NCI-H2107 (cell line): ENCODE measurements around the gene NAB1.
"Not testable (repeated sequence)": the region's sequence is repeated elsewhere in the genome, so short reads cannot be mapped to it uniquely, and the experiment has no call there.

Source experiments
- DNase-seq: peaks from one replicate; lab custom pipeline; 2025; lab: John Stamatoyannopoulos, UW

Gene NAB1

DNA sequence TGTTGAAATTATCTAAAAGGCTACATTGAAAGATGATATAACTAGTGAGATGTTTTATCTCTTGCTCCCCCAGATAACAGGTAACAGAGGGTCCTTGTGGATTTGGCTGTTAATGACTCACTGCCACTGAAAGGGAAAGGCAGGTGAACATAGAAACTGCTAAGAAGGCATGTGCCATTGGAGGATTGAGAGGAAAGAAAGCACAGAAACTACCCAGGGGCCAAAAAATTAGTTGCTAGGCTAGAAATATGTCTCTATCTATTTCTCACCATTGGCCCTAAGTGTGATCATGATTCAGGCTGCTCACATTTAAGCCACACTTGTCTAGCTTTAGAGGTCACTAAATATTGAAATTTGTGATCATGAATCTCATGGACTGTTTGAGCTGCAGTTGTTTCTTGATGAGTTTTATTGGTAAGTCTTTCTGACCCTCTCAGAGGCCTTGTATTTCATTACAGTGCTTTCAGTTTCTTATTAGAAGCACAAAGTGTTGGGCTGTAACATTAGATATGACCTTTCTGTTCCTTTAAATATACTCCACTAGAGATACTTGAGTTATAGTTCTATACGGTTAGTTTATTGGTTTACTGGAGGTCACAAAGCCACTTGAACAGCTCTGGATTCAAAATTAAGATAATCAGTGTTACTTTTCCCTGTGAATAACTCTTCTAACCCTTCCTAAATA lies 26.2 kb downstream of the NAB1 start:
- no peak for DNase-seq

DNA sequence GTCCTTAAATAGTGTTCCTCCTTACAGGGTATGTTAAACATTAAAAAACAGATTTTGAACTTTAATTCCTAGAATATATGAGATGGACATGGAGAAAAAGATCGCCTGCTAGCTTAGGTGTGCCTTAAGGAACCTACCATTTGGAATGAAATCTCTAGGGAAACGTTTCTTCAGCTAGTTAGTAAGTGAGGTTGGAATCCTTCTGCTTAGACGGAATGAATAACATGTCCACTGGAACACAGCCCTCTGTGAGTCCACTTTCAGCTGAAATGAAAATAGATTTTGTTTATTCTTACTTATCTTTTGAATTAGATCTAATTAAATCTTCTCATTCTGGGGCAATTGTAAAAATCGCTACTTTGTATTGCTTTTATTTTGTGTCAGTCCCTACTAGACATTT lies 28.4 kb downstream of the NAB1 start:
- no peak for DNase-seq

DNA sequence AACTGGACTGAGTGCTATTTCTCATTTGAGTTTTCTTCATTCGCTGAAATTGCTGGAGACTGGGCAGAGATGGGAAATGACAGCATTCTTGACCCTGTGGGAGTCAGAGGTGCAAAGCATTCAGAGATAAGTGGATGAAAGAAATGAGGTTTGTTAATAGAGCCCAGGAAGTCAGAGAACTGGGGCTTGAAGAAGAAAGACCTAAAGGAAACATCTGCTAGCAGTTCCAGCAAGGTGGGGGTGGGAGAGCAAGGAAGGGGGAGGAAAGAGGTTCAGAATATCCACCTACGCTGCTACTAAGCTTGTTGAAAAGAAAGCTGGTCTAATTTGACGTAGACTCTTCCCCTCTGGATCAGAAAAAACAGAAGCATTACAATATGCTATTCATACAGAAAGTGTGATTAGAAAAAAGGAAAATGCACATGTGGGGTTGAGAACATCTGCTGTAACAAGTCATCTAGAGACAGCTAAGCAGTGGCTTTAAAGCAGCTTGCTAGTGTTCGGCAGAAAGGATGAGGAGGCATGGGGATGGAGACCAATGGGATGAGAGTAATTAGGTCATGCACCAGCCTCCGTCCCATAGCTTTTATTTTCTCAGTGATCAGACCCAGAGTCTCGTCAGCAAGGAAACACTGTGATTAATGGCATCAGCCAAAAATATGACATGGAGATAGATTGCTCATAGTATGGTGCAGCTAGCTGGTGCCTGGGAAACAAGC lies 29.7 kb downstream of the NAB1 start:
- no peak for DNase-seq

DNA sequence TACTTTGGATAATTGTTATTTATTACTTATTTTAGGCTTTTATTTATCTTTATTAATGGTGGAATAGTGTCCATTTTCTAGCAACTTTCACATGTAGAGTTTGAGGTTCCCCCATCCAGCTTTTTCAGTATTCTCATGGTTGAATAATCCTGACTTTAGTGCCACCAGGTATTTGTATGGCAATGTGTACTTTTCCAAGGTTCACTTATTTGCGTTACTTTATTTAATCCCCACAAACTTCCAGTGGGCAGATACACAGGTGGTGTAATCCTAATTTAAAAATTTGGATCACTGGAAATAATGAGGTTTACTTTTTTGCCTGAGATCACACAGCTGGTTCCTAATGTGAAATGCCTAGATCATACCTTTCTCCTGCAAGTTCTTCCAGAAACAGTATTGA lies 30.5 kb downstream of the NAB1 start:
- DNase-seq: no peak

DNA sequence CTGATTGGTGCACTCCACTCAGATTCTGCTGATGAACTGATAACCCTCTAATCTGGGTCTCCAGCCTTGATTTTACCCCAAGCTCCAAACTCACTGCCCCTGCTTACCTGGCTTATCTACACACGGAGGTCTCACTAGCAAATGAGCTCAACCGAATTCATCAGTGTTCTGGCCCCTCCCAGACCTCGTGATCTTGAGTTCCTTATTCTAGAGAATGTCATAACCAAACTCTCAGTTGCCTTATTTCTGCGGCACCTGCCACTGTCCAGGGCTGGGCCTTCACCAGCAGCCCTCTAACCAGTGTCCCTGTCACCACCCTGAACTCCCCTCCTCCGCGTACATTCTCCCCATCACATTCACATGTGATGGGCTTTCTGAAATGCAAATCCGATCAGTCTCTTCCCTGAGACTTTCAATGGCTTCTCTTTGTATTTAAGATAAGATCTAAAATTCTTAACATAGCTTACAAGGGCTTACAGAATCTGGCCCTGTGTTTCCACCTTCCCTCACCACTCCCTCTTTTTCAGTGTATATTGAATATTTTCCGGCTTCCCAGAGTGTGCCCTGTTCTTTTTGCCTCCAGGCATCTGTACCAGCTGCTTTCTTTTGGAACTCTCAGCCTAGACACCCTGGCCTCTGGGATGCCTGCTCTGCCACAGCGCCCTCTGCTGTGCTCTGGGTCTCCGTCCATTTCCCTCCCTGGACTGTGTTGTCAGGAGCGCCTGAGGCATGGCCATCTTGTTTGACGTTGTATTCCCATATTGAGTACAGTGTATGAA lies 31.1 kb downstream of the NAB1 start:
- no peak for DNase-seq

DNA sequence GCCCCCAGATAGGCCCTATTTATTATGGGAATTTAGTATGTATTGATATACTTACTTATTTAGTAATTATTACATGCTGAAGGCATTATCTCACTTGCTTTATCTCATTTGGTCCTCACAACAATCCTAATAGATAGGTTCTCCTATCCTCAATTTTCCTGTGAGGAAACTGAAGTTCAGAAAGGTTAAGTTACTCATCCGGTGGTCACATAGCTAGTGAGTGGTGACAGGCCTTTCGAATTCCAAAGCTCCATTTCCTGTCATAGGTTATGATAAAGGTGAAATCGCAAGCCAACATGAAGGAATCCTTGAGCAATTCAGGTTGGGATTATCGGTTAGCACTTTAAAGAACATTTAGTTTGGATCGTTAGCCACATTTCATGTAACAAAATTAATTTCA lies 33.3 kb downstream of the NAB1 start:
- no peak for DNase-seq

DNA sequence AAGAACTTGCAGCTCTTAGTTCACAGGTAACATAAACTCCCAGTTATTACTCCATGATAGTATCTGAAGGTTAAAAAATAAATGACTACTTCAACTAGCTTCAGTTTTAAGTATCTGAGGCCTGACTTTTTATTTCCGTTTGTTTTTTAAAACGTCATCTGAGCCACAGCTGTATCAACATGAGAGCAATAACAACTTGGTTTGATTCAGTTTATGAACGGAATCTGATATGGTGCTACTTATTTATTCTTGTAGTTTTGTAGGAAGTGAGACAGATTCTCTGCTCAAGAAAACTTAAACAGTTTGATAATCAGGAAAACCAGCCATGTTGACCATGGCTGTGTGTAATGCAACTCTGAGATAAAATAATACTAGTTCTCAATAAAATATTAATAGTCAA lies 34.9 kb downstream of the NAB1 start:
- no peak for DNase-seq

DNA sequence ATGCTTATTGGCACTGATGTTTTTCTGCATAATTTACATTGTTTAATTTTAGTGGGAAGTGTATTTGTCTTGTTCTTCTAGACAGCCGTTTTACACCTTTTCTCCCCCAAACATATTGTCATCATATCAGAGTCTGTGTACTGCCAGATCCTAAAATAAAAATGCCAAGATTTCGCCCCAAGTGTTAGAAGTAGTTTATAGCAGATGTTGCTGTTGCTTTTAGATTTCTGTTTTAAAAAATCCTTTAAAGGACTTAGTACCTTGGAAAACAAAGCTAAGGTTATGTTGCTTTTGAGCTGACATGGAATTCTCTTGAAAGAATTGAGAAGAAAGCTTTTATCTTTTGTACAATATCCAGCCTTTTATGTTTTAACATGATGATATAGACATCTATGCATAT lies 36.0 kb downstream of the NAB1 start:
- DNase-seq: no peak

DNA sequence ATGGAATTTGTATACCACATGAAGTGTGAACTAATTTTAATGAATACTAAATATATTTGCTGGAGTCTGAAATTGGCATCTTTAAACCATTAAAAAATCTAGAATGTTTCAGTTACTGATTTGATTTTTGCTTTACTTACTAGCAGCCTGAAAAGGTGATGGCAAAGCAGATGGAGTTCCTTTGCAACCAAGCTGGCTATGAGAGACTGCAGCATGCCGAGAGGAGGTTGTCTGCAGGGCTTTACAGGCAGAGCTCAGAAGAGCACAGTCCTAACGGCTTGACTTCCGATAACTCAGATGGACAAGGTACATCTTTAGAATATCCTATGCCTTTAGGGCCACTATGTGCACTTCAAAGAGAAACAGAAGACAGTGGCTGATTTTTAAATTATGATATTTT lies 36.5 kb downstream of the NAB1 start:
- no peak for DNase-seq

DNA sequence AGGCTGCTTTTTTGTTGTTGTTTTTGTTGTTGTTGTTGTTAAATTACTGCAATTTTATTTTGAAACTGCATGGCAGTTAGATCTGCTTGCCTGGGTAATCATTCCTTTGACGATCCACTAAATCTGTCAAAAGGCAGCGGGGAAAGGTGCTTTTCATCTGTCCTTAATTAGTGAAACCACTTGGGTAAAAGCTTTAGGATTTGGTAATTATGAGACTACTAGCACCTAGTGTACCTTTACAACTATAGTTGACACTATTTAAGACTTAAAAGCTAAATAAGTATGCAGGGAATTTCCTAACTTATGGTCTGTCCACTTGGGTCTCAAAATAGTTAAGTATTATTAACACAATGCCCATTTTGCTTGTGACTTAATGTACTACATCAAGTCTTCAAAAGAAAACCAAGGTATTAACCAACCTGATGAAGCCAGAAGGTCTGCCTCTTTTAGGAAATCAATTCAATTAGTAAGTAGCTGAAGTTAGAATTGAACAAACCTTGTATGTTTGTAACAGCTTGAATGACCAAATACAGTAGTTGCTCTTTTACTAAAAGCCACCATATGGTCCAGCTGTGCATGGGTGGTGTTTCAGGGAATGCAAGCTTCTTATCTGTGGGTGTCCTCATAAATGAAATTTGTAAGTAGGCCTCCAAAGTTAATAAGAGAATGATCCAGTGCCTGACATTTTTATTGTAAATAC lies 44.8 kb downstream of the NAB1 start:
- DNase-seq: no peak

DNA sequence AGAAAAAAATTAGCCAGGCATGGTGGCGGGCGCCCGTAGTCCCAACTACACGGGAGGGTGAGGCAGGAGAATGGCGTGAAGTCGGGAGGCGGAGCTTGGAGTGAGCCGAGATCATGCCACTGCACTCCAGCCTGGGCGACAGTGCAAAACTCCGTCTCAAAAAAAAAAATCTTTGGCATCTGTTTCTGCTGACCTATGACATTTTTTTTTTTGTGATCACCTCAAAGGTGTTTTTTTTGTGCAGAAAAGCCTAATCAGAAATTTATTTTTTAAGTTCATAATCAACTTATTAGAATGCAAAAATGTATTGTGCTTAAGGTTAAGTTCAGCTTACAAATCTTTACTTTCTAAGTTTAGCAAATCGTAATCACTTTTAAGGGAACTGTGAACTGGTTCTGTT lies 45.6 kb downstream of the NAB1 start:
- DNase-seq: no peak

DNA sequence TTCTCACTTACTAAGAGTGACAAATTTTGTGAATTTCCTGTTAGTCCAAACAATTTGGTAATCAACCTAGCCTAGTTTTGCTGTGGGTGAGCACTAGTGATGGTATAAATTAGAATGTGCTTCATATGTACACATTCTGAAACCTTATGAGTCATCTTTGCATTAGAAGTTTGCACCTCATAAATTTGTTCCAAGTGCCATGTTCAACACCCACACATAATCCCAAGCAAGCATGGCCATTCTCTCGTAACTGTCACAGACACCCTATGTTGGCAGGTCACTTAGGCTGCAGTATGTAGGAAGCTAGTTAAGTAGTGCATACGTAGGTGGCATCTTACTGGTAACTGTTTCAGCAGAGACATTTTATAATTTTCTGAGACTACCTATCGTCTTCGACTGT lies 46.9 kb downstream of the NAB1 start:
- DNase-seq: no peak

DNA sequence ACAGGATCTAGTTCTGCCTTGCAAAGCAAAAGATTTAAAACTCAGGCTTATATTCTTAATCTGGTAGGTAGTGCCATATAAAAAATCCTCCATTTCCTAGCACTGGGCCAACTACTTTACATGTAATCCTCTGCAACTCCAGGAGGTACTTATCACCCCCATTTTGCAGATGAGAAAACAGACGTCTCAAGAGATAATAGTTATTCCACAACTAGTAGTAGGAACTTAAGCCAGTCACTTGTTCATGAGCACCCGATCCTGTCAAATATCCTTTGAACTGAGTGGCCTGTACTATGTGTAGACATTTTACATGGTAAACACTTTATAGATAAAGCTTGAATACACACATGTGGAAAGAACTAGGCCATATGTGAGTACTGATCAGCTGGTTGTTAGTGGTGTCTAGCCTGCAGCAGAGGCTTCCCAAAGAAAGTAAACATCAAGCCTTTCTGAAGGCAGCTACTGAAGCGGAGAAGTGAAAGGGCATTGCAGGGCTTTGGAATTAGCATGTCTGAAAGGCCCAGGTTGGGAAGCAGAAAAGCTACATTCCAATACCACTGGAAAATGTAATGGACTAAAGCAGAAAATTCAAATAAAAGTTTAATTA lies 48.0 kb downstream of the NAB1 start:
- no peak for DNase-seq

DNA sequence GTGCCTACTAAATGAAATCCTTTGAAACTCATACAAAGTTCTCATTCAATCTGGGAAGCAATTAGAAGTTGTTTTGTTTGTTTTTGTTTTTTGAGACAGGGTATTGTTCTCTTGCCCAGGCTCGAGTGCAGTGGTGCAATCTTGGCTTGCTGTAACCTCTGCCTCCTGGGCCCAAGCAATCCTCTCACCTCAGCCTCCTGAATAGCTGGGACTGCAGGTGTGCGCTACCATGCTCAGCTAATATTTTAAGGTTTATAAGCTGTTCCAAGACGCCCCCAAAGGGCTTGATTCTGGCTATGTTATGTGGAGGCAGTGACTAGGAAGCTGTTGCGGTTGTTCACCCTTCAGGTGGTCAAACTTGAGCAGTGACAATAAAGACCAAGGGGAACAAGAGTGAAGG lies 48.5 kb downstream of the NAB1 start:
- DNase-seq: no peak

DNA sequence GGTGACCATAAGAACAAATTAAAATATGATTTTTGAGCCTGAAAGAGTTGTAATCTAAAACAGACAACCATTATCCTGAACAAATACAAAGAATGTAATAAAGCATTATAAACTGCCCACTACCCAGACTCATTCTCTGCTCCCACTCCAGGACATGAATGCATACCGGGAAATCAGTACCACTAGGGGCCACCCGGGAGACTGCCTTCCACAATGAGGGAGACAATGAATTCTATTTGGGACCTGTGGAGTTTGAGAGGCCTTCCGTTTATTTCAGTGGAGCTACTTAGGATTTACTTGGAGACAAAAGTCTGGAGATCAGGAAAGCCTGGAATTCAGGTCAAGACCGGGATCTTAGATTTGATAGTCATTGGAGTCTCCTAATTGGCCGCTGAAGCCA lies 50.0 kb downstream of the NAB1 start:
- no peak for DNase-seq

DNA sequence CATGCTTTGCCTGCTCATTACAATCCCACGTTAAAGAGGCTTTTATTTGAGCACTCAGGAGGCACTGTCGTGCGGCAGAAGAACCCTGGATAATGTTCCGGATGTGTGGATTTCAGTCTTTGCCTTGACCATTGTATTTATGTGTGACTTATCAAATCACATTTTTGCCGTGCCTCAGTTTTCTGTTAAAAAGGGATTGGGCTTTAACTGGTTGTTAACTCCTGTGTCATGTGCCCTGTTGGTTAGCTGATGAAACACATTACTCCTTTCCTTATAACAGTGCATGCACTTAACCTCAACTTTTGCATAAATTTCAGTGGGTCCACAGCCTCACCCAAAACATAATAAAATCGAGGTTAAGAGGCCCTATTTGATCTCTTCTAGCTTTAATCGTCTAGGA lies 52.7 kb downstream of the NAB1 start:
- DNase-seq: no peak

DNA sequence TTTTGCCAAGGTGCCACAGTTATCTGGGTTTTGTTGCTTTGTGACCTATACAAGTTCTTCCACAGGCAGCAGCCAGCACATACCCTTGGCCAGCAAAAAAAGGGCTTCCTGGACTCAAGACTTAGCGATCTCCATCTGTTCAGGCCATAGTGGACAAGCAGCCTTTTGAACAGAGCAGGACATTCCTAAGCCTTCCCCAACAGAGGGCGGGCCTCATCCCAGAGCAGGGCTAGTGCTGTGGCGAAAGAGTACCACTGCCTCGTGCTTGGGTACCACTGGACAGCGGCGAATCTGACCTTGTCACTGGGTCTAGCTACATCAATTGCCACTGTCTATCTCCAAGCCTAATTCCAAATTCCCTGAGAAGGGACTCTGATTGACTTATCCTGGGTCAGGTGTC lies 56.4 kb downstream of the NAB1 start:
- no peak for DNase-seq

DNA sequence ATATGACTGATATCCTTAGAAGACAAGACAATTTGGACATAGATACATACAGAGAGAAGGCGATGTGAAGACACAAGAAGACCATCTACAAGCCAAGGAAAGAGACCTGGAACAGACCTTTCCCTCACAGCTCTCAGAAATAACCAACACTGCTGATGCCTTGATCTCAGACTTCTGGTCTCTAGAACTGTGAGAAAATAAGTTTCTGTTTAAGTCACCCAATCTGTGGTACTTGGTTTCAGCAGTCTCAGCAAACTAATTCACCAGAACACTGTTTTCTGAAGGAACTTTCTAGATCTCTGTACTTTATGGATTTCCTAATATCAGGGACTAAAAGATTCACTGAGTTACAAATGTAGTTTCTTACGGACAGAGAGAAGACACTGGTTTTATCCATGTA lies 58.8 kb downstream of the NAB1 start:
- DNase-seq: no peak

DNA sequence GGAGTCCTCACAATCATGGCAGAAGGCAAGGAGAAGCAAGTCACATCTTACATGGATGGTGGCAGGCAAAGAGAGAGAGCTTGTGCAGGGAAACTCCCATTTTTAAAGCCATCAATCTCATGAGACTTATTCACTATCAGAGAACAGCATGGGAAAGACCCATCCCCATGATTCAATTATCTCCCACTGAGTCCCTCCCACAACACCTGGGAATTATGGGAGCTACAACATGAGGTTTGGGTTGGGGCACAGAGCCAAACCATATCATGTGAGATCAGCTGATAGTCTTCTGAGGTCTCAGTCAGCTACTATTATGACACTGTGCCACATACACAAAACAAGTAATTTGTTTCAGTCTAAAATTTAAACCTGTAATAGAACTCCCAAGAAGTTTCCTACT lies 59.8 kb downstream of the NAB1 start:
- not testable (repeated sequence) for DNase-seq

DNA sequence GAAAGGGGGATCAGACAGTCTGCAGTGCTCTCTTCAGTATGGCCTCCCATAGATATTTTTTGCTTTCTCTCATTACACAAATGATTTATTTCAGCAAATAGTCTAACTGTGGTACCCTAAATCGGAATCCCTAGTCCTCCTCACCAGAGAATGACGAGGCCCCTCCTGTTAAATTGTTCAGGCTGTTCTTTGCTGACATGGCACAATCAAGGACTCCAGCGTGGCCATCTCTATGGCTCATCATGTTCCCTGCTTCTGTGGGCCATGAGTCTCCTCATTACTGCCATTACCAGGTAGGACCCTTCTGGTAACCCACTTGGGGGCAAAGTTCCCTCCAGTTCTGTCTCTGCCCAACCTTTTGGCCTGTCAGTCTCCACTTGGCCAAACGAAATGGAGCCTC lies 62.2 kb downstream of the NAB1 start:
- DNase-seq: no peak

DNA sequence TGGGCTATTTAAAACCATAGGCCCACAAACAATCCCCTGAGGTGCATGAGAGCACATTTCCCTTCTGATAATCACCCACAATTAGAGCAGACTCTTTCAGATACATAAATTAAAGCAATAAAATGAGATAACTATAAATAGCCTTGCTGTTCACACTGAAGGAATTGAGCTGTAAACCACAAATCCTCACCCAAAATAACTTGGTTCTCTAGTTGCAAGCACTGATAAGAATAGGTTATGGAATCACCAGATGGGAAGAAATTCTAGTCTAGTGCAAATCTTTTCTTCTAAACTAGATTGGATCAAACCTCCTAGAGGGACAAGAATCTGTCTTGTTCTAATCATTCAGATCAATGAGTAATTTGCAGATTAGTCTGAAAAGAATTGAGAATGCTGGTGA lies 64.6 kb downstream of the NAB1 start:
- DNase-seq: no peak

DNA sequence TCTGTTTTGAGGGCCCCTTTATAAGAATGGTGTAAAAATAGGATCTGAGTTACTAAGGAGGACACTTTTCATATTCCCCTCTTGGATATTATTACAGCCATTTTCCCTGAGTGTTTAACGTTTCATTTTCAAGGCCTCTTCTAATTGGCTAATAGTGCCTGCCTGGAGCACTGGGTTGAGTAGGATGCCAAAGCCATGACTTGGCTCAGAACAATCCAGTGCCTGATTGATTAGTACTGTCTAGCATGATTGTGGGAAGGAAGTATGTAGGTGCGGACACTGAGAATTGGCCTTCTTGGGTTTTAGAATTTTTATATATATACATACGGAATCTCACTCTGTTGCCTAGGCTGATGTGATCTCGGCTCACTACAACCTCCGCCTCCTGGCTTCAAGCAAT lies 66.1 kb downstream of the NAB1 start:
- DNase-seq: no peak
